Measurements from ENCODE around the gene SLC16A3. TPM values are rescaled to one million over a fixed set of nuclear protein-coding genes. Genes with fewer than 3 reads are reported as not detected.

SLC16A3 gene
- total and polyA plus RNA-seq, 2 of the 8 experiments (the other 6 are each of a cell fraction or from before 2014, with no cell fraction given), result 3.8 to 8.7 TPM

- no peak overlapping the region for H2BK5ac ChIP-seq (ENCODE audit: low read depth, low read length)
- H3K14ac ChIP-seq (ENCODE audit: insufficient read length), result no peak overlapping the region
- no peak overlapping the region for H2AFZ ChIP-seq (ENCODE audit: low read length)
- peaks cover 24% of the 10 kb centered on the region for H3K79me1 ChIP-seq (ENCODE audit: low read depth, low read length)
- no peak overlapping the region for H3K27ac ChIP-seq (ENCODE audit: low read depth, low read length)
- 92% methylated on average over 15 of the region's 15 CpGs; no CpG with 5 or more reads in 1 of the 2 experiments for WGBS, 2 experiments (ENCODE audit: extremely low coverage in 1 of 2, insufficient coverage in 1 of 2, insufficient read length in 1 of 2, insufficient replicate concordance in 2 of 2, low coverage in 1 of 2, low lambda C conversion rate in 2 of 2, missing lambda C conversion rate in 1 of 2)
- no peak for TF ChIP-seq CBX8 (IDR thresholded peaks at IDR 0.05; ENCODE audit: borderline replicate concordance, low read depth, low read length)
- TF ChIP-seq SIRT6 (IDR thresholded peaks at IDR 0.05; ENCODE audit: low read length), result no peak
- TF ChIP-seq KDM1A (IDR thresholded peaks at IDR 0.05; ENCODE audit: borderline replicate concordance, low read length), result no peak
- TF ChIP-seq SAP30 (IDR thresholded peaks at IDR 0.05; ENCODE audit: insufficient read depth, insufficient replicate concordance, low read length), result no peak
- TF ChIP-seq KDM5A (IDR thresholded peaks at IDR 0.05; ENCODE audit: low read length), result no peak
- TF ChIP-seq E2F6 (IDR thresholded peaks at IDR 0.05), result no peak
- TF ChIP-seq BACH1 (IDR thresholded peaks at IDR 0.05; ENCODE audit: low read length), result no peak
- TF ChIP-seq USF2 (IDR thresholded peaks at IDR 0.05; ENCODE audit: low read length), result no peak
- TF ChIP-seq FOSL1 (IDR thresholded peaks at IDR 0.05; ENCODE audit: insufficient read depth, low read depth, low read length), result no peak
- no peak for TF ChIP-seq JUND (IDR thresholded peaks at IDR 0.05; ENCODE audit: low read length)
- TF ChIP-seq RBBP5 (IDR thresholded peaks at IDR 0.05; ENCODE audit: borderline replicate concordance, low read depth, low read length), result no peak
- no peak for TF ChIP-seq TBP (IDR thresholded peaks at IDR 0.05; ENCODE audit: low read depth, low read length)
- CTCF ChIA-PET (ENCODE audit: partially characterized antibody), result interaction anchor here (0.6 to 1.3 kb wide), 6 partner anchors 12 to 296 kb away, joined by 3 to 5 read pairs (median 3); no protein-coding TSS in a partner anchor
- H4K5ac ChIP-seq (ENCODE audit: insufficient read length, low read depth, low read length), result no peak overlapping the region
- H3K9ac ChIP-seq (replicated peaks in 1 of 4; ENCODE audit: extremely low read depth in 1 of 4, low read depth in 3 of 4, low read length in 3 of 4), result no peak overlapping the region
- FAIRE-seq, result no peak
- no peak for DNase-seq (ENCODE audit: low read depth in 1 of 2, low spot score in 2 of 2)
- H2BK120ac ChIP-seq (replicated peaks; ENCODE audit: low read depth, low read length), result no peak overlapping the region
- POLR2A ChIA-PET (ENCODE audit: partially characterized antibody), result interaction anchor here (1.4 to 2.0 kb wide), 6 partner anchors 8 to 18 kb away, joined by 3 to 10 read pairs (median 4); partner anchors contain the start of gene CSNK1D
- H2BK12ac ChIP-seq (ENCODE audit: low read depth, low read length), result no peak overlapping the region
- no peak overlapping the region for H3K23ac ChIP-seq (ENCODE audit: insufficient read length)
- H2BK15ac ChIP-seq (ENCODE audit: low read length), result no peak overlapping the region
- no peaks in the 10 kb centered on the region for H3K4me1 ChIP-seq (replicated peaks in 1 of 4; ENCODE audit: control insufficient read depth in 3 of 4, insufficient read depth in 4 of 4, low read length in 3 of 4)
- H3K4me3 ChIP-seq (ENCODE audit: extremely low read depth in 1 of 4, insufficient read depth in 2 of 4, low read depth in 3 of 4, low read length in 4 of 4), result no peak overlapping the region
- H3K4ac ChIP-seq (replicated peaks; ENCODE audit: insufficient read length, low read depth, low read length), result no peak overlapping the region
- H3K4me2 ChIP-seq (ENCODE audit: insufficient read depth in 1 of 2, low read depth in 2 of 2, low read length in 2 of 2), result no peak overlapping the region
- no peaks in the 10 kb centered on the region for H3K27me3 ChIP-seq (replicated peaks in 1 of 4; ENCODE audit: control insufficient read depth in 3 of 4, extremely low read depth in 1 of 4, insufficient read depth in 3 of 4, low read length in 3 of 4)
- H4K20me1 ChIP-seq (replicated peaks in 1 of 2; ENCODE audit: control insufficient read depth in 1 of 2, insufficient read depth in 2 of 2, low read length in 2 of 2), result peaks cover 36 to 45% of the 10 kb centered on the region in 2 experiments
- no peak overlapping the region for H4K91ac ChIP-seq (replicated peaks; ENCODE audit: insufficient read length, low read length)
- no peak overlapping the region for H2BK20ac ChIP-seq (ENCODE audit: low read length)
- H3K36me3 ChIP-seq (ENCODE audit: control insufficient read depth in 2 of 4, insufficient read depth in 4 of 4, low read length in 3 of 4), result peaks cover 44 to 84% (median 68%) of the 10 kb centered on the region in 4 experiments
- peaks cover 3 to 63% of the 10 kb centered on the region in 2 experiments; a peak in 3 of 4 replicates for H3K79me2 ChIP-seq (ENCODE audit: control insufficient read depth in 1 of 2, insufficient read depth in 2 of 2, low read length in 2 of 2)
- H3K23me2 ChIP-seq (ENCODE audit: low read depth, low read length), result no peaks in the 10 kb centered on the region
- H2AK5ac ChIP-seq (ENCODE audit: low read depth, low read length), result no peak overlapping the region
- H3K18ac ChIP-seq (ENCODE audit: extremely low read depth, low read length), result no peak overlapping the region
- H3K9me3 ChIP-seq (ENCODE audit: insufficient read depth in 2 of 2, low read depth in 1 of 2, low read length in 1 of 2), result 0 out of 4 replicates have a peak, but pooled peaks cover 0 to under 1% of the 10 kb centered on the region in 2 experiments
- H3K56ac ChIP-seq (replicated peaks; ENCODE audit: insufficient read length, low read depth, low read length), result no peak overlapping the region
- H4K8ac ChIP-seq (ENCODE audit: extremely low read depth, insufficient read depth, low read length), result no peak overlapping the region
Observed at GRCh38 chr17:82255402-82255972, 26.6 kb downstream of the SLC16A3 start.

All from H1 (cell line).